Vagina (tissue), 2 donors: ENCODE measurements around the gene PTPRCAP.

Experiments
- POLR2AphosphoS5 ChIP-seq, 2 donors: sonication (generic); formaldehyde crosslinking; IDR thresholded peaks; one replicate each; pipeline ENCODE4 v1.9.0; 2017; ENCODE audit warnings: antibody characterized with exemption in 2 of 2, mild to moderate bottlenecking in 2 of 2, low read depth in 1 of 2; ENCODE audit not compliant: insufficient read depth in 1 of 2
- TF ChIP-seq, protein P1 (sequence below), 3 experiments: fragments of 450-650 bp in 2 of 3; fragments of 200-600 bp in 1 of 3; sonication (generic) in 1 of 3; IDR thresholded peaks; one replicate each; pipeline ENCODE4 v1.5.1; 2017 to 2019; ENCODE audit warnings: antibody characterized with exemption in 3 of 3, mild to moderate bottlenecking in 2 of 3, moderate library complexity in 2 of 3

DNA sequence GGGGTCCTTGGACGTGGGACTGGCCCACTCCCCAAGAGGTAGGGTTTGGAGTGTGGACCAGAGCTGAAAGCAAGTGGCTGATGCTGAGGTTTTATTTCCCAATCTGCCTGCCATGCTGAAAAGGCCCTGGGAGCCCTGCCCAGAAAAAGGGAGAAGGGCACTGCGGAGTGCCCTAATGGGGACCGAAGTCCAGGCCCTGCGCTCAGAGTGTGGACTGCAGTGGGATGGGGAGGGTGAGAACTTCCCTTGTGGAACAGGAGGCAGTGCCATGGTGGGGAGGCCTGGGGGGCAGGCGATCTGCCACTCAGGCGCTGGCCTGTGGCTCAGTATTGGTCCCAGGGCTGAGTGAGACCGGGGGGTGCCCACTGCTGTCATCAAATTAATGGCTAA is 10.7 kb upstream of the PTPRCAP start:
- TF ChIP-seq POLR2AphosphoS5 (IDR thresholded peaks at IDR 0.05; ENCODE audit: insufficient read depth in 1 of 2, low read depth in 1 of 2): no peak
- TF ChIP-seq, protein P1, sequence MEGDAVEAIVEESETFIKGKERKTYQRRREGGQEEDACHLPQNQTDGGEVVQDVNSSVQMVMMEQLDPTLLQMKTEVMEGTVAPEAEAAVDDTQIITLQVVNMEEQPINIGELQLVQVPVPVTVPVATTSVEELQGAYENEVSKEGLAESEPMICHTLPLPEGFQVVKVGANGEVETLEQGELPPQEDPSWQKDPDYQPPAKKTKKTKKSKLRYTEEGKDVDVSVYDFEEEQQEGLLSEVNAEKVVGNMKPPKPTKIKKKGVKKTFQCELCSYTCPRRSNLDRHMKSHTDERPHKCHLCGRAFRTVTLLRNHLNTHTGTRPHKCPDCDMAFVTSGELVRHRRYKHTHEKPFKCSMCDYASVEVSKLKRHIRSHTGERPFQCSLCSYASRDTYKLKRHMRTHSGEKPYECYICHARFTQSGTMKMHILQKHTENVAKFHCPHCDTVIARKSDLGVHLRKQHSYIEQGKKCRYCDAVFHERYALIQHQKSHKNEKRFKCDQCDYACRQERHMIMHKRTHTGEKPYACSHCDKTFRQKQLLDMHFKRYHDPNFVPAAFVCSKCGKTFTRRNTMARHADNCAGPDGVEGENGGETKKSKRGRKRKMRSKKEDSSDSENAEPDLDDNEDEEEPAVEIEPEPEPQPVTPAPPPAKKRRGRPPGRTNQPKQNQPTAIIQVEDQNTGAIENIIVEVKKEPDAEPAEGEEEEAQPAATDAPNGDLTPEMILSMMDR (IDR thresholded peaks at IDR 0.05): no peak
